GM19099 (cell line): ENCODE measurements around the gene CDCP1.

ENCODE experiments used
- POLR2A ChIP-seq: IDR thresholded peaks from 3 replicates; pipeline ENCODE4 v1.6.1; 2011; ENCODE audit warnings: low read depth; ENCODE audit not compliant: insufficient read length; ENCODE audit errors: extremely low read depth

The CDCP1 gene

GRCh38 chr3:45051685-45052084, 94.5 kb downstream of the CDCP1 start:
- no peak for TF ChIP-seq POLR2A

GRCh38 chr3:45049807-45050206, 96.4 kb downstream of the CDCP1 start:
- TF ChIP-seq POLR2A: no peak

- TF ChIP-seq POLR2A: no peak
Measured at GRCh38 chr3:45048244-45048643, 97.9 kb downstream of the CDCP1 start.

GRCh38 chr3:45043728-45044299, 102.4 kb downstream of the CDCP1 start:
- no peak for TF ChIP-seq POLR2A

GRCh38 chr3:45042162-45042561, 104.0 kb downstream of the CDCP1 start:
- TF ChIP-seq POLR2A: no peak

GRCh38 chr3:45041666-45042065, 104.5 kb downstream of the CDCP1 start:
- no peak for TF ChIP-seq POLR2A

GRCh38 chr3:45037720-45038455, 108.3 kb downstream of the CDCP1 start:
- TF ChIP-seq POLR2A: no peak

- no peak for TF ChIP-seq POLR2A
Measured at GRCh38 chr3:45035441-45036301, 110.5 kb downstream of the CDCP1 start.

- no peak for TF ChIP-seq POLR2A
Measured at GRCh38 chr3:45034612-45035252, 111.4 kb downstream of the CDCP1 start.

GRCh38 chr3:45033791-45034190, 112.4 kb downstream of the CDCP1 start:
- TF ChIP-seq POLR2A: no peak
